Islet precursor cell (in vitro differentiated cells): ENCODE measurements around the gene TMEM255B.
"Not testable (repeated sequence)": the region's sequence is repeated elsewhere in the genome, so short reads cannot be mapped to it uniquely, and the experiment has no call there.

Source experiments
- DNase-seq: peaks from one replicate; pipeline ENCODE4 v3.0.0-alpha.2; 2018

The TMEM255B gene

DNA sequence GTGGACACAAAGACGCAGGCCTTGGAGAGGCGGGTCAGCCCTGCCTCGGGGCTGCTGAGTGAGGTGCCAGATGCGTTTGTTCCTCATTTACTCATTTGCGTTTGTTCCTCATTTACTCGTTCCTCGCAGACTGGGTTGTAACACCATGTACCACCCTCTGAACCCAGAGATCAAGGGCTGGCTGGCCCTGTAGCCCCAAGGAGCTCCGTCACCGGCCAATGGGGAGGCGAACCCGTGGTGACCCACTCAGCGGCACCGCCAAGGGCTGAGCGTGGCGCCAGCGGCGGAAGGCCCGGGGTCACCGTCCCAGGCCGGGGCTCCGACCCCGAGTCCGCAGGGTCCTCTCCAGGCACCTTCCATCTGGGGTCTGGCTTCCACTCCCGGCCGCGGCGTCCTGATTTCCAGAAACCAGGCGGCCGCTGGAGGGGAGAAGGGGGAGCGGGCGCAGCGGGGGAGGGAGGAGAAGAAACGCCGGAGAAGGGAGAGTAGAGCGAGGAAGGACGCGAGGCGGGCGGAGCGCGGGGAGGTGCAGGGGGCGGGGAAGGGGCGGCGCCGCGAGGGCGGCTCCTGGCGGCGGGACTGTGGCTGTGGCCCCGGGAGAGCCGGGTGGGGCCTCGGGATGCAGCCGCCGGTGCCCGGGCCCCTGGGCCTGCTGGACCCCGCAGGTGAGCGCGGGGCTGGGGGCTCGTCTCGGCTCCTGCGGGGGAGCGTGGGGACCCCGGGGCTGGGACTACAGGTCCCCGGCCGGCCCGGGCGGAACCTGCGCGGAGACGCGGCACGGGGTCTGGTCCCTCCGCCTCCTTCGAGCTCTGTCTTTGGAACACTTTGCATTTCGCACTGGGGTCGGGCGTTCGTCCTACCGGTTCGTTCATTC lies at the start of gene TMEM255B:
Gene TMEM255B (plus strand): TSS at position 576 of the 874 bp plus-strand sequence. CDS start 44 bp downstream, at position 620.
- DNase-seq, result peak; percentile 92

DNA sequence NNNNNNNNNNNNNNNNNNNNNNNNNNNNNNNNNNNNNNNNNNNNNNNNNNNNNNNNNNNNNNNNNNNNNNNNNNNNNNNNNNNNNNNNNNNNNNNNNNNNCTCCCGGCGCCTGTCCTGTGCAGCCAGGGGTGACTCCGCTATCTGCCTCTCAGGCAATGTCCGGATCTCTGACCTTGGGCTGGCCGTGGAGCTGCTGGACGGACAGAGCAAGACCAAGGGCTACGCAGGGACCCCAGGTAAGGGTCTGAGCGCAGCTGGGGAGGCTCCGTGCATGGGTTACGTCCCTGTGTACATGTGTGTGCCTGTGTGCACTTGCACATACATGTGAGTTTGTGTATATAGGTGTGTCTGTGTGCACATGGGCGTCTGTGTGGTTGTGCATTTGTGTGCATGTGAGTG lies 36.1 kb upstream of the TMEM255B start:
- DNase-seq, result no peak

DNA sequence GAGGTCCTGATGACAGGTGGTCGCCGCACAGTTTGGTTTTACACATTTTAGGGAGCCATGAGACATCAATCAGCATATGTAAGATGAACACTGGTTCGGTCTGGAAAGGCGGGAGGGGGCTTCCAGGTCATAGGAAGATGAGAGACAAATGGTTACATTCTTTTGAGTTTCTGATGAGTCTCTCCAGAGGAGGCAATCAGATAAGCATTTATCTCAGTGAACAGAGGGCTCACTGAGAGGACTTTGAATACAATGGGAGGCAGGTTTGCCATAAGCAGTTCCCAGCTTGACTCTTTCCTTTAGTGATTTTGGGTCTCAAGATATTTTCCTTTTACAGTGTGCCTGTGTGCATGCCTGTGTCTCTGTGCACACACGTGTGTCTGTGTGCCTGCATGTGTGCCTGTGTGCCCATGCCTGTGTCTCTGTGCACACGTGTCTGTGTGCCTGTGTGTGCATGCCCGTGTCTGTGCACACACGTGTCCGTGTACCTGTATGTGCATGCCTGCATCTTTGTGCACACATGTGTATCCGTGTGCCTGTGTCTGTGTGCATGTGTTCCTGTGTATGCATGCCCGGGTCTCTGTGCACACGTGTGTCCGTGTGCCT lies 35.5 kb upstream of the TMEM255B start:
- DNase-seq, result no peak

DNA sequence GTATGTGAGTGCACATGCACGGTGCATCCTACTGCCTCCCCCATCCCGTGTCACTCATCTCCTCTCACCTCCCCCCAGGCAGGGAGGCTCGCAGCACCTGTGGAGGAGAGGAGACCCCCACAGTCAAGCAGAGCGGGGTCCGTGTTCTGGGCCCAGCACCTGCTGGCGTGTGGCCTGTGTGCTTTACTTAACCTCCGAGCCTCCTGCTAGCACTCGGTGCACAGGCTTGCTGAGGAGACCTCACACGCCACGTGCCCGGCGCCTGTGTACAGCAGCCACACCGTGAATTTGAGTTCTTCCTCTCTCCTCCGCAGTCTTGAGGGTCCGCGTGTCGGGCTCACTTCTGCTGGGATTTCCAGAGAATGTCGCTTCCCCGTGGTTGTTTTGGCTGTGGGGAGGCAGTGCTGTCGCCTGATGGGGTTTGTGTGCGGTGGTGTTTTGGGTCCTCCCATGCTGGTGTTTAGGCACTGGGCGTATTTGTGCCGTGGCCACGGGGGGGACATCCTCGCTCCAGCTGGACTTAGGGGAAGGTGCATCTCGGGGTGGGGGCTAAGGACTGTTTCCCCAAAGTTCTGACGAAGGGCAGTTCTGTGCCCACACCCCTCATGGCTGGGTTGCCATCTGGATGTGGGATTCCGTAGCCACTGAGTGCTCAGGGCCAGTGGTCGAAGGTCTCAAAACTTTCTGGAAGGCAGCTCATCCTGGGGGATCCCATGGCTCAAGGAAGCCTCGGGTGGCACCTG lies 34.8 kb upstream of the TMEM255B start:
- no peak for DNase-seq

DNA sequence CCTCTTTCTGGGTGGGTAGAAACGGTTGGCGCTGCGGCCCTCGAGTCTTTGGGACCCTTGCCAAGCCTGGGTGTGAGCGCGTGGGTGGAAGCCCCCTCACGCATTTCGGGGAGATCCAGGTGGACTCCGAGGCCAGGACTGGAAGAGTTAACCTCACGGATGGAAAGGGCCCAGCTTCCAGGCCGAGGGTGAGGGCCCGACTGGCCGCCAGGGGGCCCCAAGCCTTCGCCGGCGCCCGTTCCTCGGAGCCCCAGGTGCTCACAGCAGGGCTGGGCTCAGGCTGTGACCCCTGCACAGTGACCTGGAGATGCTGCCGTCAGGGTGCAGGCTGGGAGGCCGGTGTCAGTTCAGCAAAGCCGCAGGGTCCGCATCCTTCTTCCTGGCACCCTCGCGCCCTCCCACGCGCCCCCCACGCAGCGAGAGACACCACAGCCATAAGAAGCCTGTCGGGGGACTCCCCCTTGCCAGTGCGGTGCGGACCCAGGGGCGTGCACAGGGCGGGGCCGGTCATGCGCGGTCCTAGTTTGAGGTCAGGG lies 34.2 kb upstream of the TMEM255B start:
- peak; percentile 87 for DNase-seq

DNA sequence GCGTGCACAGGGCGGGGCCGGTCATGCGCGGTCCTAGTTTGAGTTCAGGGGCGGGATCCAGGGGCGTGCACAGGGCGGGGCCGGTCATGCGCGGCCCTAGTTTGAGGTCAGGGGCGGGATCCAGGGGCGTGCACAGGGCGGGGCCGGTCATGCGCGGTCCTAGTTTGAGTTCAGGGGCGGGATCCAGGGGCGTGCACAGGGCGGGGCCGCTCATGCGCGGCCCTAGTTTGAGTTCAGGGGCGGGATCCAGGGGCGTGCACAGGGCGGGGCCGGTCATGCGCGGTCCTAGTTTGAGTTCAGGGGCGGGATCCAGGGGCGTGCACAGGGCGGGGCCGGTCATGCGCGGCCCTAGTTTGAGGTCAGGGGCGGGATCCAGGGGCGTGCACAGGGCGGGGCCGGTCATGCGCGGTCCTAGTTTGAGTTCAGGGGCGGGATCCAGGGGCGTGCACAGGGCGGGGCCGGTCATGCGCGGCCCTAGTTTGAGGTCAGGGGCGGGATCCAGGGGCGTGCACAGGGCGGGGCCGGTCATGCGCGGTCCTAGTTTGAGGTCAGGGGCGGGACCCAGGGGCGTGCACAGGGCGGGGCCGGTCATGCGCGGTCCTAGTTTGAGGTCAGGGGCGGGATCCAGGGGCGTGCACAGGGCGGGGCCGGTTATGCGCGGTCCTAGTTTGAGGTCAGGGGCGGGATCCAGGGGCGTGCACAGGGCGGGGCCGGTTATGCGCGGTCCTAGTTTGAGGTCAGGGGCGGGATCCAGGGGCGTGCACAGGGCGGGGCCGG lies 33.5 kb upstream of the TMEM255B start:
- DNase-seq, result not testable (repeated sequence)

DNA sequence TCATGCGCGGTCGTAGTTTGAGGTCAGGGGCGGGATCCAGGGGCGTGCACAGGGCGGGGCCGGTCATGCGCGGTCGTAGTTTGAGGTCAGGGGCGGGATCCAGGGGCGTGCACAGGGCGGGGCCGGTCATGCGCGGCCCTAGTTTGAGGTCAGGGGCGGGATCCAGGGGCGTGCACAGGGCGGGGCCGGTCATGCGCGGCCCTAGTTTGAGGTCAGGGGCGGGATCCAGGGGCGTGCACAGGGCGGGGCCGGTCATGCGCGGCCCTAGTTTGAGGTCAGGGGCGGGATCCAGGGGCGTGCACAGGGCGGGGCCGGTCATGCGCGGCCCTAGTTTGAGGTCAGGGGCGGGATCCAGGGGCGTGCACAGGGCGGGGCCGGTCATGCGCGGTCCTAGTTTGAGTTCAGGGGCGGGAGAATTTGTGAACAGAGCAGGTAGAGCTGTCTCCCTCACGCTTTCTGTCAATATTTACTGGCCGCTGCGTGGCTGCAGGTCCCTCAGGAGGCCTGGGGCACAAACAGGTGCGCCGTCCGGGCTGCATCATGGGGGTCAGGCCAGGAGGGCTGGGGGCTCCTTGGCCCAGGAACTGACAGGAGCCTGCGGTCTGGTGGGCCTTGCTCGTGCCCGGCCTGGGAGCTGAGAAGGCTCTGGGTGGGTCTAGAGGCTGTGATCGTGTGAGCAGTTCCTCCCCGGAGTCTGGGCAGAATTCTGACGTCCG lies 32.8 kb upstream of the TMEM255B start:
- not testable (repeated sequence) for DNase-seq

DNA sequence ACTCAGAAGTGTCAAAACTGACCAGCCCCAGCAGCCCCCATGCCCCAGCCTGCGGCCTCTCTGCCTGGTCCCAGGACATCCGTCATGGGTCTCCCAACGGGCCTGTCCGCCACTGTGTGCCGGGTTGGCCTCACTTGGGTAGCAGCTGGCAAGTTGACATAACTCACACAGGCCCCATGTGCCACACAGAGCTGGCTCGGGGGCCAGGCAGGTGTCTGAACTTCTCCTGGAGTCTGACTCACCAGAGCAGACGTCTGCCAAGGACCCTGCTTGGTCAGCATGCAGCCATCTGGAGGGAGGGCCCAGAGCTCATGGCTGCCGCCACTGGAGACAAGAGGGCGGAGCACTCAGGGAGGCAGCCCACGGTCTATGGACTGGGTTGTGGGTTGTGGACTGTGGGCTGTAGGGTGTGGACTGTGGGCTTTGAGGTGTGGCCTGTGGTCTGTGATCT lies 32.0 kb upstream of the TMEM255B start:
- no peak for DNase-seq

DNA sequence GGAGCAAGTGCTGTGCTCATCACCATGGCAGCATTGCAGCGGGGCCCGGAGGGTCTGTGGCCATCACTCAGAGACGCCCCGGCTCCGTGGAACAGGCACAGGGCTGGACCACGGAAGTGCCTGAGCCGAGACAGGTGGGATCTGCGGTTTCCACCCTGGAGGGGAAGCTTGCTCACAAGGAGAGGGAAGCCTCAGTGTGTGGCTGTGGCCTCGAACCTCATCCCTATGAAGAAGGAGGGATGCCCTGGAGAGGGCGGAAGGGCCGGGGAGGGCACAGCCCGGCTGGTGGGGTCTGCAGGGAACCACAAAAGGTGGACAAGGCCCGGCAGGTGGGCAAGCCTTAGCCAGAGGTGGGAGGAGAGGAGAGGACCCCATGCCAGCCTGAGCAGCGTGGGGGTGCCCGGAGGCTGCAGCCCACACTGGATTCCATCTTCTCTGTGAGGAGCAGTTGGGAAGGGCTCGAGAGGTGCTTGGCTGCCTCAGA lies 30.4 kb upstream of the TMEM255B start:
- no peak for DNase-seq

DNA sequence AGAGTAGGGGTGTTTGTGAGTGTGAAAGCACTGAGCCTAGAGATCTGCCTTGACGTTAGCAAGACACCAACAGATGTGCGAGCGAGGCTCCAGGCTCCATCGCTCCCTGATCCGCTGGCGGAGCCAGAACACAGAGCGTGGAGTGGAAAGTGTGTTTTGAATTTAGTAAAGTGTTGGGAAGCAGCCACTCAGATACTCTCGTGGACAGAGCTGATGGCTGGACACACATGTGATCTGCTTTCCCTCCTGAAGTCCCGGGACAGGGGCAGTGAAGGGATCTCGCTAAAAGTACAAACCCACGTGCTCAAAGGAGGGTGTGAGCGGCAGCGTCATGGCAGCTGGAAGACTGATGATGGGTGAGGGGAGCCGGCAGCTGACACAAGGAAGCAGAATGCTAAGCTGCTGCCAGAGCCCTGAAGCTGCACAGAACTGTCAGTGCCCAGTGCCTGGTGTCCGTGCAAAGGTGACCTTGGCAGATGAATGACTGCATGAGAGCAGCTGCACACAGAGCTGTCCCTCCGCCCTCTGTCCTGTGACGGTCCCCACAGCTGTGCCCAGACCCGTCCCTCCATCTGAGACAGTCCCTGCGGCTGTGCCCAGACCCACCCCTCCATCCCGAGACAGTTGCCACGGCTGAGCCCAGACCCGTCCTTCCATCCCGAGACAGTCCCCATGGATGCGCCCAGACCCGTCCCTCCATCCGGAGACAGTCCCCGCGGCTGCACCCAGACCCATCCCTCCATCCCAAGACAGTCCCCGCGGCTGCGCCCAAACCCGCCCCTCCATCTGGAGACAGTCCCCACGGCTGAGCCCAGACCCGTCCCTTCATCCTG lies 29.6 kb upstream of the TMEM255B start:
- DNase-seq, result no peak

DNA sequence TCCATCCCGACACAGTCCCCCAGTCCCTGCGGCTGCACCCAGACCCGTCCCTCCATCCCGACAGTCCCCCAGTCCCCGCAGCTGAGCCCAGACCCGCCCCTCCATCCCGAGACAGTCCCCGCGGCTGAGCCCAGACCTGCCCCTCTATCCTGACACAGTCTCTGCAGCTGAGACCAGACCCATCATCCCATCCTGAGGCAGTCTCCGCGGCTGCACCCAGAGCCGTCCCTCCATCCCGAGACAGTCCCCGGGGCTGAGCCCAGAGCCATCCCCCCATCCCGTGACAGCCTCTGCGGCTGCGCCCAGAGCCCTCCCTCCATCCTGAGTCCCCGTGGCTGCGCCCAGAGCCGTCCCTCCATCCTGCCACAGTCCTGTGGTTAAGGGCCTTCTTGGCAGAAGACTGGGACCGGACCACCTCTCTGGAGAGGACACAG lies 28.8 kb upstream of the TMEM255B start:
- DNase-seq, result no peak

DNA sequence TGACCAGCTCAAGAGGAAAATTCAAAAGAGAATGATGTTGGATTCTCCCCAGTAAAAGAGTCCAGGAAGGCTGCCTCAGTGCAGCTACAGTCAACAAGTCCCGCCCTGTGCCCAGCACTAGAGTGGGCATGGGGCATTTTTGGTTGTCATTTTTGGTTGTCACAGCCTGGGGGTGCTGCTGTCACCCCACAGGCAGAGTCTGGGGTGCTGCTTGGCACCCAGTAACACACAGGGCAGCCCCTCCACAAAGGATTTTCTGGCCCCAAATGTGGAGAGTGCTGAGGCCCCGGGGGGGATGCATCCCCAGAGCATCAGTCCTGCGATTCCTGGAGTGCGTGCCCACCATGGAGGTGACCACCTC lies 28.2 kb upstream of the TMEM255B start:
- DNase-seq, result no peak

DNA sequence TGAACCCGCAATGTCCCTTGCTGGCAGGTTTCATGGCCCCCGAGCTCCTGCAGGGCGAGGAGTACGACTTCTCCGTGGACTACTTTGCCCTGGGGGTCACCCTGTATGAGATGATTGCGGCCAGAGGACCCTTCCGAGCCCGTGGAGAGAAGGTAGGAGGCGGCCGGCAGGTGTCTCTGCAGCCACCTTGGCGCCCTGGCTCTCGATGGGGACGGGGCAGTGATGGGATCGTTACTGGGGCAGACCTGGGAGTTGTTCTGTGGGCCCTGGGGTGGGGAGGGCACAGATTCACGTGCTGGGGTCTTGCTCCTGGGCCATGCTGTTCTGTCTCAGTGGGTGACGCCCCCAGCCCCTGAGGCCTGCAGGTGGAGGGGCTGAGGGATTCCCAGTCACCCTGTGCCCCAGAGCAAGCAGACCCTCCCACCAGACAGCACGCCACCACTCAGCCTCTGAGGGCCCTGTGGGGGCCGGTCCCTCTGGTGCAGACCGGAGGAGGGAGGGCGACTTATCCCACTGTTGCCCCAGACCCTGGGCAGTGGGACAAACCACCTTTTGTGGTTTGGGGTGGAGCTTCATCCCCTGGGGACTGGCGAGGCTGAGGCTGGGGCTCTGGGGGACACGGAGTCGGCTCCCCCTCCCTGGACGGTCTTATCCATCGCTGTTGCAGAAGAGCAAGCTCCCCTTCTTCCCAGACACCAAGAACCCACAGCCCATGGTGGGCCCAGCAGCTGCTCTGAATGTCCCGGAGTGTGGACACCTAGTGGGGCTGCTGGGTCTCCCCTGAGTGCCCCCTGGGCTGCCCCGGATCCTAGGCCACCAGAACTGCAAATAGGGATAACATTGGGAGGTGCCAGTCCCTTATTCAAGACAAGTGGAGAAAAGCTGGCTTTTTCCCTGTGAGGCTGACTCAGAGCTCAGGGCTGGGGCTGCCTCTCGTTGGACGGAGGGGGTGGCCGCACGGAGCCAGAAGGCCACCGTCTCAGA lies 27.5 kb upstream of the TMEM255B start:
- DNase-seq, result no peak

DNA sequence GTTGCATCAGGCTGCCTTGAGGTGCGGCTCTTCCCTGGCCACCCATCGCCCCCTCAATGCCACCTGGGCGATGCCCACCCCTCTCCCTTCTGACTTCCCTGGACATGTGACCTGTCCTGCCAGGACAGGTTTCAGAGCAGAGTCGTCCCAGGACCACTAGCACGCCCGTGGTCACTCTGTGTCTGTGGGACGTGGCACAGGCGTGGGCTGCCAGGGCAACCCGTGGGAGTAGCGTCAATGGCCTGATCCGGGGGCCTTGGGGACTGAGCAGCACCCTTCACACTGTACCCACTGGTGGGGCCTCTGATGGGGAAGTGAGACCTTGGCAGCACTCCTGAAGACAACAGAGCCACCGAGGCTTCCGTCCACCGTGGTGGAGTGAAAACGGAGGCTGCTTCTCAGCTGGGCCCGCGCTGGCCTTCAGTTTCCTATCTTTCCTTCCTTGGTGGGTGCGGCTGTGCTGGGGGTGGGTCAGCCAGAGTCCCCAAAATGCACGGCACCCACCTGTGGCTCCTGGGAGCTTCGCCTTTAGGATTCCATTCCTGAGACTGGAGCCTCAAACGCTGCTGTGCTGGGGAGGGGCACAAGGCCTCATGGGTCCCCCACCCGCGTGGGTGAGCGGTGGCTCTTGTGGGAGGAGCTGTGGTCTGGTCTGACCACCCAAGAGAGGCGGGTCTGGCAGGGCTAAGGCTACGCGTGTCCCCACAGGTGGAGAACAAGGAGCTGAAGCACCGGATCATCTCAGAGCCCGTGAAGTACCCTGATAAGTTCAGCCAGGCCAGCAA lies 26.7 kb upstream of the TMEM255B start:
- DNase-seq, result no peak

DNA sequence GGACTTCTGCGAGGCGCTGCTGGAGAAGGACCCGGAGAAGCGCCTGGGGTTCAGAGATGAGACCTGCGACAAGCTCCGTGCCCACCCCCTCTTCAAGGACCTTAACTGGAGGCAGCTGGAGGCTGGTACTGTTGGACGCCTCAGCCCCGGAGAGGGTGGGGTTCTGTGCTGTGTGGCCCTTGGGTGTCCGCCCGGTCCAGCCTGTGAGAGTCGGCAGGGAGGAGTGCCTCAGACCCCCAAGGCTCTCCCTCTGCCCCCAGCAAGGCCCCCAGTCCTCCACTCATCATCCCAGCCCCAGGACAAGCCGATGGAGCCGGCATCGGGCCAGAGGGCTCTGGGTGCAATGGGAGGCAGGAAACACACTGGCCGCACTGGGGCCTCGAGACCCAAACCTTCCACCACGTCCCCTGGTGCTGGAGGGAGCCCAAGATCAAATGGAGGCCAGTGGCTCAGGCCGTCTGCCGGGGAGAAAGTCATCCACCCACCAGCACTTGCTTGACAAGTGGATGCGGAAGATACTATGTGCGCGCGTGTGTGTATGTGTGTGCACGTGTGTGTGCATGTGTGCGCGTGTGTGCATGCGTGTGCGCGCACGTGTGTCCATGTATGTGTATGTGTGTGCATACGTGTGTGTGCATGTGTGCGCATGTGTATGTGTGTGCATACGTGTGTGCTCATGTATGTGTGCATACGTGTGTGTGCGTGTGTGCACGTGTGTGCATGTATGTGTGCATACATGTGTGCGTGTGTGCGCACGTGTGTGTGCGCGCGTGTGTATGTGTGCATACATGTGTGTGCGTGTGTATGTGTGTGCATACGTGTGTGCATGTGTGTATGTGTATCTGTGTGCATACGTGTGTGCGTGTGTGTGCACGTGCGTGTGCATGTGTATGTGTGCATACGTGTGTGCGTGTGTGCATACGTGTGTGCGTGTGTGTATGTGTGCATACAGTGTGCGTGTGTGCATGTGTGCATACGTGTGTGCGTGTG lies 25.8 kb upstream of the TMEM255B start:
- no peak for DNase-seq

DNA sequence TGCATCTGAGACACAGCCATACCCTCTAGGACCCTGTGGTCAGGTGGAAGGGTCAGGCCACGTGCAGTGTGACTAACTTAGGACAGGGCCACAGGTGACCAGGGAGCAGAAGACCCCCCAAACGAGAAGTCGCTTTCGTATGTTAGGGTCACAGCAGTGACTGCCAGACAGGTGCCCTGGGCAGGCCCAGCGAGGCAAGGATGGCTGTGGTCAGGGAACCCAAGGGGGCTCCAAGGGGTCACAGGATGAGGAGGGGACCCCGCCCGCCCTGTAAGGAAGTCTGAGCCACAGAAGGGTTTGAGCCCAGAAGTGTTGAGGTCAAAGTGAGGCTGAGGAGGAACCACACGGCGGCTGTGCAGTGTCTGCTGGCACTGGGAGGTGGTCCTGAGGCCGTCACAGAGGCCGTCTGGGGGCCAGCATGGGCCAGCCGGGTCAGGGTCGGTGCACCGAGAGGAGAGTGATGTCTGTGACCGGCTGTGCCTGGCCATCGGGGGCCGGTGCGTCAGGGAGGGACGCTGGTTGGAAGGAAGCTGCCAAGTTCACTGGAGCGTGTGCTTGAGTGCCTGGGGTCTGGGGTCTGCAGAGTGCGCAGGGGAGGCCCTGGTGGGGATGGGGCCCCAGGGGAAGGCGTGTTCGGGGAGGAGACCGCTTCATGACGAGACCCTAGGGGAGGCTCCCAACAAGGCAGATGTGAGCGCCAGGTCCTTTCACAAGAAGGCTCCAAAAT lies 24.8 kb upstream of the TMEM255B start:
- no peak for DNase-seq

DNA sequence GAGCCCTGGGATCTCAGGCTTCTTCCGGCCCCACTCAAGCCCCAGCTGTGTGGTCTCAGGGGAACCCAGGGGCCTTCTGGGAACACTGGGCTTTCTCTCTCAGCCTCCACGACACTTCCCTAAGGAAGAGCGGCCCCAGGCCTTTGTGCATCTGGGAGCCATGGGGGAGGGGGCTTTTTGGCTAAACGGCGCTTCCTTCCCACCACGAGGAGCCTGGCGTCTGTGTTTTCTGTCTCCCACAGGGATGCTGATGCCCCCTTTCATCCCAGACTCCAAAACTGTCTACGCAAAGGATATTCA lies 24.2 kb upstream of the TMEM255B start:
- no peak for DNase-seq
